GM23338 (cell line): Measurements from ENCODE around the gene COMP. TPM values are rescaled to one million over a fixed set of nuclear protein-coding genes. Genes with fewer than 3 reads are reported as not detected.

ENCODE experiments used
- ATAC-seq: fragments of 200-7000 bp; cut with Tn5 transposase; 3 replicates; pipeline ENCODE4 v1.9.1; 2020
- DNase-seq: peaks from one replicate; pipeline ENCODE4 v3.0.0-alpha.2; 2015; ENCODE audit warnings: low spot score
- H2AFZ ChIP-seq: fragments of 200-600 bp; sonication (generic); 2 replicates; pipeline ENCODE4 v1.8.0; 2016; ENCODE audit warnings: antibody characterized with exemption, mild to moderate bottlenecking, moderate library complexity
- H3F3A ChIP-seq: fragments of 200-600 bp; sonication (generic); replicated peaks from 2 replicates; pipeline ENCODE4 v1.8.0; 2017; ENCODE audit warnings: antibody characterized with exemption, mixed run types, low read depth
- H3K27ac ChIP-seq: fragments of 200-600 bp; sonication (generic); 2 replicates; pipeline ENCODE4 v1.6.1; 2016; ENCODE audit warnings: low read depth
- H3K27me3 ChIP-seq: fragments of 200-600 bp; sonication (generic); 2 replicates; pipeline ENCODE4 v1.8.0; 2016; ENCODE audit warnings: mild to moderate bottlenecking, mixed run types, moderate library complexity; ENCODE audit not compliant: insufficient read depth
- H3K36me3 ChIP-seq: fragments of 200-600 bp; sonication (generic); 2 replicates; pipeline ENCODE4 v1.8.0; 2016; ENCODE audit warnings: mild to moderate bottlenecking; ENCODE audit not compliant: insufficient read depth
- H3K4me1 ChIP-seq: fragments of 200-600 bp; sonication (generic); 2 replicates; pipeline ENCODE4 v1.8.0; 2016; ENCODE audit warnings: mild to moderate bottlenecking, moderate library complexity; ENCODE audit not compliant: insufficient read depth
- H3K4me2 ChIP-seq: fragments of 200-600 bp; sonication (generic); 2 replicates; pipeline ENCODE4 v1.7.1; 2017; ENCODE audit warnings: mixed run types
- H3K4me3 ChIP-seq: fragments of 200-600 bp; sonication (generic); 2 replicates; pipeline ENCODE4 v1.6.1; 2016; ENCODE audit warnings: mixed run types
- H3K79me2 ChIP-seq: fragments of 200-600 bp; sonication (generic); replicated peaks from 2 replicates; pipeline ENCODE4 v1.8.0; 2017; ENCODE audit warnings: mild to moderate bottlenecking; ENCODE audit not compliant: insufficient read depth
- H3K9me2 ChIP-seq: fragments of 200-600 bp; sonication (generic); 2 replicates; pipeline ENCODE4 v1.8.0; 2017; ENCODE audit not compliant: insufficient read depth
- H4K20me1 ChIP-seq: fragments of 200-600 bp; sonication (generic); replicated peaks from 2 replicates; pipeline ENCODE4 v1.8.0; 2017; ENCODE audit warnings: mild to moderate bottlenecking; ENCODE audit not compliant: insufficient read depth
- H3K27ac Mint-ChIP-seq: 2 replicates; pipeline ENCODE4 v1.8.0; 2020; ENCODE audit warnings: inconsistent platforms, mild to moderate bottlenecking, moderate library complexity, mixed read lengths
- H3K27me3 Mint-ChIP-seq: 3 replicates; pipeline ENCODE4 v1.8.0; 2022; ENCODE audit warnings: low read depth, mild to moderate bottlenecking, moderate library complexity, mixed read lengths, inconsistent platforms; ENCODE audit not compliant: insufficient read depth, poor library complexity
- H3K36me3 Mint-ChIP-seq: 3 replicates; pipeline ENCODE4 v1.8.0; 2021; ENCODE audit warnings: low read depth, mild to moderate bottlenecking, inconsistent platforms, moderate library complexity, mixed read lengths
- H3K4me1 Mint-ChIP-seq: 3 replicates; pipeline ENCODE4 v1.8.0; 2020; ENCODE audit warnings: mild to moderate bottlenecking, inconsistent platforms, mixed read lengths
- H3K4me3 Mint-ChIP-seq: 3 replicates; pipeline ENCODE4 v1.8.0; 2021; ENCODE audit warnings: moderate library complexity, mild to moderate bottlenecking, inconsistent platforms, mixed read lengths
- H3K9me3 Mint-ChIP-seq: 3 replicates; pipeline ENCODE4 v1.8.0; 2020; ENCODE audit warnings: moderate library complexity, mild to moderate bottlenecking, inconsistent platforms, mixed read lengths
- EZH2 ChIP-seq: fragments of 200-600 bp; sonication (generic); IDR thresholded peaks from one replicate; pipeline ENCODE4 v1.8.0; 2017; ENCODE audit warnings: antibody characterized with exemption, mild to moderate bottlenecking, low read depth; ENCODE audit not compliant: unreplicated experiment
- EZH2phosphoT487 ChIP-seq: fragments of 200-600 bp; sonication (generic); IDR thresholded peaks from one replicate; pipeline ENCODE4 v1.8.1; 2018; ENCODE audit warnings: antibody characterized with exemption; ENCODE audit not compliant: unreplicated experiment
- POLR2AphosphoS5 ChIP-seq: IDR thresholded peaks from 2 replicates; pipeline ENCODE4 v1.6.1; 2016; ENCODE audit warnings: antibody characterized with exemption, low read depth
- polyA plus RNA-seq: library from polyadenylated mRNA; unstranded; fragments of >200 nt; fragmentation: Nextera tagmentation; extraction: Ambion mirVana; gene quantifications from 2 replicates; pipeline ENCODE4 v1.2.1, GENCODE V29; 2016
- total RNA-seq: library from RNA; depleted of rRNA; stranded (reverse); fragments of >200 nt; shearing (Covaris generic); gene quantifications from 2 replicates; pipeline ENCODE4 v1.2.3, GENCODE V29; 2014
- TF ChIP-seq, protein P1 (sequence below): fragments of 250-450 bp; sonication (Bioruptor Pico); IDR thresholded peaks from 2 replicates; pipeline ENCODE4 v1.5.0; 2020; ENCODE audit warnings: mild to moderate bottlenecking, moderate library complexity
- TF ChIP-seq, protein P2 (sequence below), 2 experiments: fragments of 200-600 bp in 1 of 2; sonication (generic) in 1 of 2; conservative IDR thresholded peaks; 2 replicates each; pipeline versions ENCODE4 v1.5.1 to v1.6.1; 2016 to 2017; ENCODE audit warnings: antibody characterized with exemption in 2 of 2, low read depth in 2 of 2, mild to moderate bottlenecking in 2 of 2, moderate library complexity in 1 of 2

Gene COMP
- total and polyA plus RNA-seq, 2 experiments from 2014 or later = 0.58 to 0.63 TPM

DNA sequence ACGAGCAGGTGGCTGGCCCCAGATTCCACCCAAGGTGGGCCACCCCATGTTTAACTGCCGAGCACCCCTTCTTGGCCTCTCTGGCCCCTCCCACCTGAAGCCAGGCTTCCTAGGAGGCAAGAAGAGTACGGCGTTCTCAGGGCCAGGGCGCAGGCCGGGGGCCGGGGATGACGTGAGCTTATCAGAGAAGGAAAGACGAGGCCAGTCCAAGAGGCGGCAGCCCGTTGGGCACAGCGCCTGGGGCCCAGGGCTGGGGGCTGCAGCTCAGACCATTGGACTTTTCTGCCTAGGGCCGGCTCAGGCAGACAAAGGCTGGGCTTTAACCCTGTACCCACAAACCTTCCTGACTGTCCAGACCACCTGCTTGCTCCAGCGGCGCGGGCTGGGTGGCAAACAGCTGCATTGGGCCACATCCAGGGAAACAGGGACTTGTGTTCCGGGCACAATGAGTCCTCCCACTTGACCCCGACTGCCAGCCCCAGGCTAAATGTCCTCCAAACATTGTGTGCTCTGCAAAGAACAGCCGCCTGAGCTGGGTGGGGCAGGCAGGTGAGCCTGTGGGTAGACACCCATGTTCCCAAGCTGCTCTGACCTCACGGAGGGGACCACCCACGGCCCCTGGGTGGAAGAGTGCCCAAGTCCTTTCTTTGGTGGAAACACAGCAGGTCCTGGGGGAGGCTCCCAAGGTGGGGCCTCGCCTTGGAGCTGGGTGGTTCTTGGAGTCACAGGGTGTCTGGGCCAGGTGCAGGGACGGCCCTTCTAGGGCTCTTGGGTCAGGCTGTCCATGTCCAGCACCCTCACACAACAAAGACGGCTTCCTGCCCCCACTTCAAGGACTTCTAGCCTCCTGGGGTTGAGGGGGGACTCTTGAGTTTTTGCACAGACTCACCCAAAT lies 21.9 kb downstream of the COMP start (continued):
- TF ChIP-seq, protein P1, sequence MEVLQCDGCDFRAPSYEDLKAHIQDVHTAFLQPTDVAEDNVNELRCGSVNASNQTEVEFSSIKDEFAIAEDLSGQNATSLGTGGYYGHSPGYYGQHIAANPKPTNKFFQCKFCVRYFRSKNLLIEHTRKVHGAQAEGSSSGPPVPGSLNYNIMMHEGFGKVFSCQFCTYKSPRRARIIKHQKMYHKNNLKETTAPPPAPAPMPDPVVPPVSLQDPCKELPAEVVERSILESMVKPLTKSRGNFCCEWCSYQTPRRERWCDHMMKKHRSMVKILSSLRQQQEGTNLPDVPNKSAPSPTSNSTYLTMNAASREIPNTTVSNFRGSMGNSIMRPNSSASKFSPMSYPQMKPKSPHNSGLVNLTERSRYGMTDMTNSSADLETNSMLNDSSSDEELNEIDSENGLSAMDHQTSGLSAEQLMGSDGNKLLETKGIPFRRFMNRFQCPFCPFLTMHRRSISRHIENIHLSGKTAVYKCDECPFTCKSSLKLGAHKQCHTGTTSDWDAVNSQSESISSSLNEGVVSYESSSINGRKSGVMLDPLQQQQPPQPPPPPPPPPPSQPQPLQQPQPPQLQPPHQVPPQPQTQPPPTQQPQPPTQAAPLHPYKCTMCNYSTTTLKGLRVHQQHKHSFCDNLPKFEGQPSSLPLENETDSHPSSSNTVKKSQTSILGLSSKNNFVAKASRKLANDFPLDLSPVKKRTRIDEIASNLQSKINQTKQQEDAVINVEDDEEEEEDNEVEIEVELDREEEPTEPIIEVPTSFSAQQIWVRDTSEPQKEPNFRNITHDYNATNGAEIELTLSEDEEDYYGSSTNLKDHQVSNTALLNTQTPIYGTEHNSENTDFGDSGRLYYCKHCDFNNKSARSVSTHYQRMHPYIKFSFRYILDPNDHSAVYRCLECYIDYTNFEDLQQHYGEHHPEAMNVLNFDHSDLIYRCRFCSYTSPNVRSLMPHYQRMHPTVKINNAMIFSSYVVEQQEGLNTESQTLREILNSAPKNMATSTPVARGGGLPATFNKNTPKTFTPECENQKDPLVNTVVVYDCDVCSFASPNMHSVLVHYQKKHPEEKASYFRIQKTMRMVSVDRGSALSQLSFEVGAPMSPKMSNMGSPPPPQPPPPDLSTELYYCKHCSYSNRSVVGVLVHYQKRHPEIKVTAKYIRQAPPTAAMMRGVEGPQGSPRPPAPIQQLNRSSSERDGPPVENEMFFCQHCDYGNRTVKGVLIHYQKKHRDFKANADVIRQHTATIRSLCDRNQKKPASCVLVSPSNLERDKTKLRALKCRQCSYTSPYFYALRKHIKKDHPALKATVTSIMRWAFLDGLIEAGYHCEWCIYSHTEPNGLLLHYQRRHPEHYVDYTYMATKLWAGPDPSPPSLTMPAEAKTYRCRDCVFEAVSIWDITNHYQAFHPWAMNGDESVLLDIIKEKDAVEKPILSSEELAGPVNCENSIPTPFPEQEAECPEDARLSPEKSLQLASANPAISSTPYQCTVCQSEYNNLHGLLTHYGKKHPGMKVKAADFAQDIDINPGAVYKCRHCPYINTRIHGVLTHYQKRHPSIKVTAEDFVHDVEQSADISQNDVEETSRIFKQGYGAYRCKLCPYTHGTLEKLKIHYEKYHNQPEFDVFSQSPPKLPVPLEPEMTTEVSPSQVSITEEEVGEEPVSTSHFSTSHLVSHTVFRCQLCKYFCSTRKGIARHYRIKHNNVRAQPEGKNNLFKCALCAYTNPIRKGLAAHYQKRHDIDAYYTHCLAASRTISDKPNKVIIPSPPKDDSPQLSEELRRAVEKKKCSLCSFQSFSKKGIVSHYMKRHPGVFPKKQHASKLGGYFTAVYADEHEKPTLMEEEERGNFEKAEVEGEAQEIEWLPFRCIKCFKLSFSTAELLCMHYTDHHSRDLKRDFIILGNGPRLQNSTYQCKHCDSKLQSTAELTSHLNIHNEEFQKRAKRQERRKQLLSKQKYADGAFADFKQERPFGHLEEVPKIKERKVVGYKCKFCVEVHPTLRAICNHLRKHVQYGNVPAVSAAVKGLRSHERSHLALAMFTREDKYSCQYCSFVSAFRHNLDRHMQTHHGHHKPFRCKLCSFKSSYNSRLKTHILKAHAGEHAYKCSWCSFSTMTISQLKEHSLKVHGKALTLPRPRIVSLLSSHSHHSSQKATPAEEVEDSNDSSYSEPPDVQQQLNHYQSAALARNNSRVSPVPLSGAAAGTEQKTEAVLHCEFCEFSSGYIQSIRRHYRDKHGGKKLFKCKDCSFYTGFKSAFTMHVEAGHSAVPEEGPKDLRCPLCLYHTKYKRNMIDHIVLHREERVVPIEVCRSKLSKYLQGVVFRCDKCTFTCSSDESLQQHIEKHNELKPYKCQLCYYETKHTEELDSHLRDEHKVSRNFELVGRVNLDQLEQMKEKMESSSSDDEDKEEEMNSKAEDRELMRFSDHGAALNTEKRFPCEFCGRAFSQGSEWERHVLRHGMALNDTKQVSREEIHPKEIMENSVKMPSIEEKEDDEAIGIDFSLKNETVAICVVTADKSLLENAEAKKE (CRISPR knock-in tag) = no peak
- TF ChIP-seq EZH2phosphoT487 = no peak
- no peak for TF ChIP-seq EZH2
- no peak for TF ChIP-seq POLR2AphosphoS5

DNA sequence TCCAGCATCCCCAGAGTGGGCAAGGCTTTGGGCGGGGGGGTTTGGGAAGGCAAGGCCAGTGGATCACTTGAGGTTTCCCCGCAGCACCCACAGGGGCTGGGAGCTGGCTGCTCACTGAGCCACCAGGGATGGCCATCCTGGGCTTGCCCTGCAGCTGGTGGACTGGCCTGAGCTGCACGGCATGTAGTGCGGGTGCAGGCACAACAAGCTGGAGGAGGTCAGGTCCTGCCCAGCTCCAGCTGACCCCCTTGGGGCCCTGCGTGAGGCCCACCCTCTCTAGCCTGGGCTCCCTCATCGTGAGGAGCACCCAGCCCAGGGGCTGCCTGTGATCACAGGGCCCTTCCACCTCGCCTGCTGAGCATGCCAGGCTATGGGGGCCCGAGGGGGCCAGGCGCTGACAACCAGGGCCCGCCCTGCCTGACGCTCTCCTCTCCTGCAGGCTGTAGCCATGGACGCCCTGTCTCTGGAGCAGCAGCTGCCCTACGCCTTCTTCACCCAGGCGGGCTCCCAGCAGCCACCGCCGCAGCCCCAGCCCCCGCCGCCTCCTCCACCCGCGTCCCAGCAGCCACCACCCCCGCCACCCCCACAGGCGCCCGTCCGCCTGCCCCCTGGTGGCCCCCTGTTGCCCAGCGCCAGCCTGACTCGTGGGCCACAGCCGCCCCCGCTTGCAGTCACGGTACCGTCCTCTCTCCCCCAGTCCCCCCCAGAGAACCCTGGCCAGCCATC lies 22.9 kb downstream of the COMP start:
- no peaks in the 10 kb centered on the region for H3K4me1 Mint-ChIP-seq
- no peak for TF ChIP-seq POLR2AphosphoS5
- TF ChIP-seq, protein P2, sequence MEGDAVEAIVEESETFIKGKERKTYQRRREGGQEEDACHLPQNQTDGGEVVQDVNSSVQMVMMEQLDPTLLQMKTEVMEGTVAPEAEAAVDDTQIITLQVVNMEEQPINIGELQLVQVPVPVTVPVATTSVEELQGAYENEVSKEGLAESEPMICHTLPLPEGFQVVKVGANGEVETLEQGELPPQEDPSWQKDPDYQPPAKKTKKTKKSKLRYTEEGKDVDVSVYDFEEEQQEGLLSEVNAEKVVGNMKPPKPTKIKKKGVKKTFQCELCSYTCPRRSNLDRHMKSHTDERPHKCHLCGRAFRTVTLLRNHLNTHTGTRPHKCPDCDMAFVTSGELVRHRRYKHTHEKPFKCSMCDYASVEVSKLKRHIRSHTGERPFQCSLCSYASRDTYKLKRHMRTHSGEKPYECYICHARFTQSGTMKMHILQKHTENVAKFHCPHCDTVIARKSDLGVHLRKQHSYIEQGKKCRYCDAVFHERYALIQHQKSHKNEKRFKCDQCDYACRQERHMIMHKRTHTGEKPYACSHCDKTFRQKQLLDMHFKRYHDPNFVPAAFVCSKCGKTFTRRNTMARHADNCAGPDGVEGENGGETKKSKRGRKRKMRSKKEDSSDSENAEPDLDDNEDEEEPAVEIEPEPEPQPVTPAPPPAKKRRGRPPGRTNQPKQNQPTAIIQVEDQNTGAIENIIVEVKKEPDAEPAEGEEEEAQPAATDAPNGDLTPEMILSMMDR (conservative IDR thresholded peaks at IDR 0.05; ENCODE audit: low read depth in 2 of 2) = peak in 1 of 2 experiments; percentile 45; a peak in 3 of 4 replicates
- peaks cover 15% of the 10 kb centered on the region for H4K20me1 ChIP-seq
- no peaks in the 10 kb centered on the region for H3K9me2 ChIP-seq
- H3K27ac Mint-ChIP-seq = no peak overlapping the region
- no peaks in the 10 kb centered on the region for H3F3A ChIP-seq
- DNase-seq = peak; percentile 63
- no peaks in the 10 kb centered on the region for H3K36me3 ChIP-seq
- H3K9me3 Mint-ChIP-seq = no peaks in the 10 kb centered on the region
- H3K27me3 Mint-ChIP-seq = peaks cover 54% of the 10 kb centered on the region
- no peak overlapping the region for H3K27ac ChIP-seq
- no peak overlapping the region for H3K4me3 ChIP-seq
- H3K27me3 ChIP-seq = peaks cover 88% of the 10 kb centered on the region
- H3K4me1 ChIP-seq = no peaks in the 10 kb centered on the region
- H2AFZ ChIP-seq = no peak overlapping the region
- no peak overlapping the region for H3K4me3 Mint-ChIP-seq
- no peaks in the 10 kb centered on the region for H3K36me3 Mint-ChIP-seq
- no peaks in the 10 kb centered on the region for H3K79me2 ChIP-seq
- no peak overlapping the region for H3K4me2 ChIP-seq
- peak; percentile 50 for ATAC-seq
